HL-60 (cell line): ENCODE measurements around the gene MUC22.
"Not testable (repeated sequence)": the region's sequence is repeated elsewhere in the genome, so short reads cannot be mapped to it uniquely, and the experiment has no call there.

Experiments
- DNase-seq, 2 experiments: peaks; one replicate each; pipeline ENCODE4 v3.0.0-alpha.2; 2010 to 2020; ENCODE audit warnings: low read depth in 1 of 2, low spot score in 1 of 2
- H3K27ac ChIP-seq: fragments of 250-450 bp; sonication (Bioruptor Pico); replicated peaks from 2 replicates; pipeline ENCODE4 v1.5.1; 2020; ENCODE audit warnings: mild to moderate bottlenecking, moderate library complexity
- H3K27me3 ChIP-seq: fragments of 250-450 bp; sonication (Bioruptor Pico); 2 replicates; pipeline ENCODE4 v1.5.1; 2021; ENCODE audit warnings: mild to moderate bottlenecking, moderate library complexity; ENCODE audit not compliant: insufficient read depth, poor library complexity, severe bottlenecking
- H3K4me3 ChIP-seq: replicated peaks from 2 replicates; pipeline ENCODE4 v1.5.1; 2011; ENCODE audit warnings: mild to moderate bottlenecking, control low read depth, low read length; ENCODE audit not compliant: insufficient read depth
- GABPA ChIP-seq: IDR thresholded peaks from 2 replicates; pipeline ENCODE4 v1.6.1; 2012; ENCODE audit warnings: low read depth
- POLR2AphosphoS5 ChIP-seq: IDR thresholded peaks from 2 replicates; pipeline ENCODE4 v1.6.1; 2012; ENCODE audit warnings: low read depth
- SPI1 ChIP-seq: IDR thresholded peaks from 2 replicates; pipeline ENCODE4 v1.6.1; 2012; ENCODE audit warnings: low read depth, mild to moderate bottlenecking, borderline replicate concordance
- TF ChIP-seq, protein P1 (sequence below): IDR thresholded peaks from 2 replicates; pipeline ENCODE4 v1.6.1; 2012; ENCODE audit warnings: low read depth; ENCODE audit not compliant: insufficient replicate concordance
- TF ChIP-seq, protein P2 (sequence below): IDR thresholded peaks from one replicate; pipeline ENCODE4 v1.5.1; 2011; ENCODE audit warnings: low read length, control low read depth, inconsistent platforms; ENCODE audit not compliant: insufficient read depth

Gene MUC22

DNA sequence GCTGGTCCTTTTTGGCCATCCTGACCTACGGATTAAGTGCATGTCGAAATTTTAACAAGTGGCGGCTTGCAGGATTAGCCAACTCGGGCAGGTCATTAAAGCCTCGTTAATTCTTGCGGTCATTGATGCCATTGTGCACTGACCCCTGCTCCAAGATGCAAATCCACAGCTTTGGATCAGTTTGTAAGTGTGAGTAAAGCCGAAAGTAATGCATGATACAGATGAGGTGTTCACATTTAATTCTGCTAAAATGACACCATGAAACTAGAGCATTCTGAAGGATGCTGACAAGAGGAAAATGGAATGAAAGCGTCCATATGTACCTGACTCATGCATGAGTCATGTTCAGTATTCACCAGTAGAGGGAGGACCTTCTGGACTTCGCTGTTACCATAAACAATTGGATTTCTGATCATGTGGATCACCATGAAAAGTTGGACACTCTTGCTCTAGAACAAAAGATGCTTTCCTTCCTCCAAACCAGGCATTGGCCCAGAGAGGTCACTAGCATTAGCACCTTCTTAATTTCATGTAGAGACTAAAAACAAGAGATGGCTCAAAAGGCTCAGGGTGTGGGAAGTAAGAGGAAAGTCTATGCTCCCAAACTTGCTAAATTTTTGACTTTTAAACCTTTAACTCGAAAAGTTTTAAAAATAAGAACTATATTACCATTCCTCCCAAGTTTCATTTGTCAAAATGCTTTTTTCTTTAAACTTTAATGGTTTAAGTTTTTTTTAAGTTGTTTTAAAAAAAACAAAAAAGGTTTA lies 48.0 kb downstream of the MUC22 start:
- H3K27ac ChIP-seq = no peak overlapping the region
- DNase-seq = peak in 1 of 2 experiments; percentile 15
- TF ChIP-seq, protein P1, sequence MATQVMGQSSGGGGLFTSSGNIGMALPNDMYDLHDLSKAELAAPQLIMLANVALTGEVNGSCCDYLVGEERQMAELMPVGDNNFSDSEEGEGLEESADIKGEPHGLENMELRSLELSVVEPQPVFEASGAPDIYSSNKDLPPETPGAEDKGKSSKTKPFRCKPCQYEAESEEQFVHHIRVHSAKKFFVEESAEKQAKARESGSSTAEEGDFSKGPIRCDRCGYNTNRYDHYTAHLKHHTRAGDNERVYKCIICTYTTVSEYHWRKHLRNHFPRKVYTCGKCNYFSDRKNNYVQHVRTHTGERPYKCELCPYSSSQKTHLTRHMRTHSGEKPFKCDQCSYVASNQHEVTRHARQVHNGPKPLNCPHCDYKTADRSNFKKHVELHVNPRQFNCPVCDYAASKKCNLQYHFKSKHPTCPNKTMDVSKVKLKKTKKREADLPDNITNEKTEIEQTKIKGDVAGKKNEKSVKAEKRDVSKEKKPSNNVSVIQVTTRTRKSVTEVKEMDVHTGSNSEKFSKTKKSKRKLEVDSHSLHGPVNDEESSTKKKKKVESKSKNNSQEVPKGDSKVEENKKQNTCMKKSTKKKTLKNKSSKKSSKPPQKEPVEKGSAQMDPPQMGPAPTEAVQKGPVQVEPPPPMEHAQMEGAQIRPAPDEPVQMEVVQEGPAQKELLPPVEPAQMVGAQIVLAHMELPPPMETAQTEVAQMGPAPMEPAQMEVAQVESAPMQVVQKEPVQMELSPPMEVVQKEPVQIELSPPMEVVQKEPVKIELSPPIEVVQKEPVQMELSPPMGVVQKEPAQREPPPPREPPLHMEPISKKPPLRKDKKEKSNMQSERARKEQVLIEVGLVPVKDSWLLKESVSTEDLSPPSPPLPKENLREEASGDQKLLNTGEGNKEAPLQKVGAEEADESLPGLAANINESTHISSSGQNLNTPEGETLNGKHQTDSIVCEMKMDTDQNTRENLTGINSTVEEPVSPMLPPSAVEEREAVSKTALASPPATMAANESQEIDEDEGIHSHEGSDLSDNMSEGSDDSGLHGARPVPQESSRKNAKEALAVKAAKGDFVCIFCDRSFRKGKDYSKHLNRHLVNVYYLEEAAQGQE = no peak
- no peak for TF ChIP-seq POLR2AphosphoS5
- TF ChIP-seq, protein P2, sequence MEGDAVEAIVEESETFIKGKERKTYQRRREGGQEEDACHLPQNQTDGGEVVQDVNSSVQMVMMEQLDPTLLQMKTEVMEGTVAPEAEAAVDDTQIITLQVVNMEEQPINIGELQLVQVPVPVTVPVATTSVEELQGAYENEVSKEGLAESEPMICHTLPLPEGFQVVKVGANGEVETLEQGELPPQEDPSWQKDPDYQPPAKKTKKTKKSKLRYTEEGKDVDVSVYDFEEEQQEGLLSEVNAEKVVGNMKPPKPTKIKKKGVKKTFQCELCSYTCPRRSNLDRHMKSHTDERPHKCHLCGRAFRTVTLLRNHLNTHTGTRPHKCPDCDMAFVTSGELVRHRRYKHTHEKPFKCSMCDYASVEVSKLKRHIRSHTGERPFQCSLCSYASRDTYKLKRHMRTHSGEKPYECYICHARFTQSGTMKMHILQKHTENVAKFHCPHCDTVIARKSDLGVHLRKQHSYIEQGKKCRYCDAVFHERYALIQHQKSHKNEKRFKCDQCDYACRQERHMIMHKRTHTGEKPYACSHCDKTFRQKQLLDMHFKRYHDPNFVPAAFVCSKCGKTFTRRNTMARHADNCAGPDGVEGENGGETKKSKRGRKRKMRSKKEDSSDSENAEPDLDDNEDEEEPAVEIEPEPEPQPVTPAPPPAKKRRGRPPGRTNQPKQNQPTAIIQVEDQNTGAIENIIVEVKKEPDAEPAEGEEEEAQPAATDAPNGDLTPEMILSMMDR = peak; percentile 29
- TF ChIP-seq GABPA = no peak
- no peak for TF ChIP-seq SPI1
- peaks cover 11% of the 10 kb centered on the region for H3K27me3 ChIP-seq
- H3K4me3 ChIP-seq = no peak overlapping the region

DNA sequence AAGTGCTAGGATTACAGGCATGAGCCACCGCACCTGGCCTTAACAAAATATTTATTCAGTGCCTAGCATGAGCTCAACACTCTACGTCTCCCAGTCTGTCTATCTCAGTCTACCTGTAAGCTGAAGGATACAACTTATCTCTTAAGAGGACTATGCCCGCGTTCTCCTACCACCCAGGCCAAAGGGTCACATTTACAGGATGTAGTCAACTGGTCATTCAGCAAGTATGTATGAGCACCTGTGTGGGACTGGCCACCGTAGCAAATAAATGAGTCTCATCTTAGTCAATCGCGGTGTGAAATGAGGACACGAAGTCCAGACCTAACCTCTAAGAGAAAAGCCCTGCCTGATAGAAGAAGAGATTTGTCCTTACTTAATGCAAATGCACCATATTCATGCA lies 49.9 kb downstream of the MUC22 start:
- Histone ChIP-seq H3K27me3 (peaks cover 10% of the 10 kb centered on the region), H3K4me3 (no peak overlapping the region), H3K27ac (no peak overlapping the region)
- TF ChIP-seq GABPA (no peak), POLR2AphosphoS5 (no peak), SPI1 (no peak)
- TF ChIP-seq, protein P2 = no peak
- TF ChIP-seq, protein P1 = no peak
- no peak for DNase-seq

DNA sequence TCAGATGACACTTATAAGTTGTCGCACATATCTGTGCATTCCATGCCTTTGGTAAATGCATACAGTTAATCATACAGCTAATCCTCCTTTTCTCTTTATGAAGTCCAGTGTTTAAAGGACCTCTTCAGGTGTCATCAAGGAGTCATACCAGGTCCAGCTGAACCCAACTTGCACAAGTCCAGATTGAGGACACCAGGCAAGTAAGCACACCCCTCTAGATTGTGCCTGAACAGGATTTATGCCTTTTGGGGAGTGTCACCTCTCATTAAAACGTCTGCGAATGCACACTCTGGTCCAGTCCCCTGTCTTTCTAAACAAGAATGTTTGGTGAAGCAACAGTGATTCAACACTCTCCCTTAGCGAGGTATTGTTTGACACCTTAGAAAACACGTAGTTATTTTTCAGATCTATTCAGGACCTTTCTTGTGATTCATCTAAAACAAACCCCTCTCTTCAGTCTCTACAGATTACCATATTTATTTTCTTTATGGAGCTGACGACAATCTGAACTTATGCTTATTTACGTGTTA lies 53.7 kb downstream of the MUC22 start:
- no peak for DNase-seq
- TF ChIP-seq GABPA = no peak
- Histone ChIP-seq H3K4me3 (no peak overlapping the region), H3K27me3 (peaks cover 8% of the 10 kb centered on the region), H3K27ac (no peak overlapping the region)

DNA sequence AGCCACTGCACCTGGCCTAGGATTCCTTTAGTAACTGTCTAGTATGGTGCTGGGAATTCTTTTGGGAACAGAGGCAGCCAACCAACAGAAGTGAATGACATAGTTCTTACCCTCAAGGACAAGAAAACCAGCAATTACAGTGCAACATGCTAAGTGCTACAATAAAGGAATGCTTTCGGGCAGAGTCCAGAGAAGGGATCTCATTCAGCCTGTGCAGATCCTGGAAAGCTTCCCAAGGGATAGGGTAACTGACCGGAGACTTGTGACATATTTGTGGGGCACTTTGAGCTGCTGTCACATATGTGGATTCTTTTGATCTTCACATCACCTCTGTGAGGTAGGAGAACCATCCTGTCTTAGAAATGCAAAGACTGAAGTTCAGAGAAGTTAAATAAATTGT lies 55.3 kb downstream of the MUC22 start:
- Histone ChIP-seq H3K4me3 (no peak overlapping the region), H3K27me3 (peaks cover 8% of the 10 kb centered on the region), H3K27ac (no peak overlapping the region)
- no peak for DNase-seq
- TF ChIP-seq SPI1 (no peak), POLR2AphosphoS5 (no peak), GABPA (no peak)
- TF ChIP-seq, protein P1 = no peak
- TF ChIP-seq, protein P2 = no peak

DNA sequence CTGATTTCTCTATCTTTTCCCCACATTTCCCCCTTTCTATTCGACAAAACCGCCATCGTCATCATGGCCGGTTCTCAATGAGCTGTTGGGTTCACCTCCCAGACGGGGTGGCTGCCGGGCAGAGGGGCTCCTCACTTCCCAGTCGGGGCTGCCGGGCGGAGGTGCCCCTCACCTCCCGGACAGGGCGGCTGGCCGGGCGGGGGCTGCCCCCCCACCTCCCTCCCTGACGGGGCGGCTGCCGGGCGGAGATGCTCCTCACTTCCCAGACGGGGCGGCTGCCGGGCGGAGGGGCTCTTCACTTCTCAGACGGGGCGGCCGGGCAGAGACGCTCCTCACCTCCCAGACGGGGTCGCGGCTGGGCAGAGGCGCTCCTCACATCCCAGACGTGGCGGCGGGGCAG lies 56.8 kb downstream of the MUC22 start:
- DNase-seq, H3K4me3 ChIP-seq, H3K27me3 ChIP-seq, H3K27ac ChIP-seq: not testable (repeated sequence)
